ENCODE data around the gene ITGB1BP1. TPM values are rescaled to one million over a fixed set of nuclear protein-coding genes. Genes with fewer than 3 reads are reported as not detected.

Gene ITGB1BP1
- total RNA-seq, 4 donors from 2014 or later, result 92.2 to 183 (median 143) TPM

- TF ChIP-seq CTCF (IDR thresholded peaks at IDR 0.05), result no peak
- no peak for DNase-seq (ENCODE audit: low spot score)
These were observed 67.1 kb downstream of the ITGB1BP1 start for GRCh38 chr2:9356261-9356660.

GRCh38 chr2:9355716-9356115 lies 67.6 kb downstream of the ITGB1BP1 start:
- no peak for TF ChIP-seq CTCF (IDR thresholded peaks at IDR 0.05)
- DNase-seq (ENCODE audit: low spot score), result no peak

More at GRCh38 chr2:9356261-9356660, 67.1 kb downstream of the ITGB1BP1 start:
- ATAC-seq (ENCODE audit: low FRiP score), result no peak

GRCh38 chr2:9355270-9355669 lies 68.1 kb downstream of the ITGB1BP1 start:
- no peak for DNase-seq (ENCODE audit: low spot score)
- no peak for ATAC-seq (ENCODE audit: low FRiP score)
- no peak for TF ChIP-seq CTCF (IDR thresholded peaks at IDR 0.05)

More at GRCh38 chr2:9355716-9356115, 67.6 kb downstream of the ITGB1BP1 start:
- ATAC-seq (ENCODE audit: low FRiP score), result no peak

- DNase-seq (ENCODE audit: low spot score) (no peak), ATAC-seq (ENCODE audit: low FRiP score) (no peak)
- no peak for TF ChIP-seq CTCF (IDR thresholded peaks at IDR 0.05)
These were observed 69.0 kb downstream of the ITGB1BP1 start for GRCh38 chr2:9354318-9354717.

Other genes with a start within 250 kb of the ITGB1BP1 start
- 10 to 100 TPM; 16.8 to 57.4 (median 22.8) TPM for gene ASAP2, start 216.7 kb downstream of the ITGB1BP1 start, total RNA-seq
- 10 to 100 TPM; 17.9 to 24.4 (median 20.7) TPM for gene CPSF3, start 126 bp upstream of the ITGB1BP1 start, total RNA-seq
- gene IAH1, start 51.0 kb upstream of the ITGB1BP1 start, total RNA-seq, result 10 to 100 TPM; 41.4 to 71.8 (median 47.3) TPM
- 10 to 100 TPM; 25.1 to 73.1 (median 44.1) TPM for gene ADAM17, start 132.3 kb upstream of the ITGB1BP1 start, total RNA-seq
- 100 to 1,000 TPM; 160 to 222 (median 168) TPM for gene YWHAQ, start 207.5 kb upstream of the ITGB1BP1 start, total RNA-seq